ENCODE results near the gene UNK. TPM values are rescaled to one million over a fixed set of nuclear protein-coding genes. Genes with fewer than 3 reads are reported as not detected.
A peak's percentile ranks its signal among the peaks of the same experiment; 100 is the strongest.

The UNK gene
- total and polyA plus RNA-seq, 2 of the 13 experiments (the other 11 are each of a cell fraction or from before 2014, with no cell fraction given): 31.6 to 33.0 TPM

GRCh38 chr17:75754378-75755204 lies 30.0 kb upstream of the UNK start (continued):
- TF ChIP-seq ZNF121 (CRISPR knock-in tag; IDR thresholded peaks at IDR 0.05) (no peak), SMYD3 (CRISPR knock-in tag; IDR thresholded peaks at IDR 0.05) (no peak; the same call in 1 of the 2 replicates), ZNF800 (CRISPR knock-in tag; IDR thresholded peaks at IDR 0.05) (no peak), CSRNP2 (CRISPR knock-in tag; conservative IDR thresholded peaks at IDR 0.05; ENCODE audit: low read depth) (0 out of 2 replicates have a peak, but pooled peaks have one; percentile 48), DR1 (CRISPR knock-in tag; IDR thresholded peaks at IDR 0.05) (no peak; the same call in 1 of the 2 replicates), ZNF703 (CRISPR knock-in tag; IDR thresholded peaks at IDR 0.05; ENCODE audit: borderline replicate concordance) (no peak), TRAFD1 (CRISPR knock-in tag; IDR thresholded peaks at IDR 0.05; ENCODE audit: borderline replicate concordance) (no peak; the same call in 1 of the 2 replicates), HOXA7 (CRISPR knock-in tag; IDR thresholded peaks at IDR 0.05) (peak; percentile 87; the same call in 1 of the 2 replicates), THYN1 (CRISPR knock-in tag; IDR thresholded peaks at IDR 0.05; ENCODE audit: borderline replicate concordance, low read depth) (no peak), PHF21A (CRISPR knock-in tag; IDR thresholded peaks at IDR 0.05) (peak; percentile 63), ZNF274 (CRISPR knock-in tag; IDR thresholded peaks at IDR 0.05) (peak; percentile 91), CBFB (CRISPR knock-in tag; IDR thresholded peaks at IDR 0.05) (no peak), ZFP41 (CRISPR knock-in tag; IDR thresholded peaks at IDR 0.05; ENCODE audit: borderline replicate concordance) (peak; percentile 95), ZZZ3 (CRISPR knock-in tag; IDR thresholded peaks at IDR 0.05; ENCODE audit: borderline replicate concordance) (0 out of 2 replicates have a peak, but pooled peaks have one; percentile 64), ZNF230 (CRISPR knock-in tag; IDR thresholded peaks at IDR 0.05) (0 out of 2 replicates have a peak, but pooled peaks have one; percentile 31), RBM39 (IDR thresholded peaks at IDR 0.05; ENCODE audit: low read depth, low read length, poor library complexity, severe bottlenecking) (no peak), NR1H2 (CRISPR knock-in tag; IDR thresholded peaks at IDR 0.05; ENCODE audit: borderline replicate concordance, low read depth) (peak; percentile 94), ZNF563 (CRISPR knock-in tag; IDR thresholded peaks at IDR 0.05) (peak; percentile 48; the same call in 1 of the 2 replicates), LBX2 (CRISPR knock-in tag; IDR thresholded peaks at IDR 0.05; ENCODE audit: borderline replicate concordance) (peak; percentile 96)

All from HepG2 (cell line).